LNCAP (cell line): ENCODE measurements around the gene NOS1AP.

ENCODE experiments used
- TF ChIP-seq, protein P1 (sequence below): fragments of 450-650 bp; IDR thresholded peaks from 2 replicates; pipeline ENCODE4 v1.5.1; 2017; ENCODE audit warnings: mild to moderate bottlenecking

The NOS1AP gene

DNA sequence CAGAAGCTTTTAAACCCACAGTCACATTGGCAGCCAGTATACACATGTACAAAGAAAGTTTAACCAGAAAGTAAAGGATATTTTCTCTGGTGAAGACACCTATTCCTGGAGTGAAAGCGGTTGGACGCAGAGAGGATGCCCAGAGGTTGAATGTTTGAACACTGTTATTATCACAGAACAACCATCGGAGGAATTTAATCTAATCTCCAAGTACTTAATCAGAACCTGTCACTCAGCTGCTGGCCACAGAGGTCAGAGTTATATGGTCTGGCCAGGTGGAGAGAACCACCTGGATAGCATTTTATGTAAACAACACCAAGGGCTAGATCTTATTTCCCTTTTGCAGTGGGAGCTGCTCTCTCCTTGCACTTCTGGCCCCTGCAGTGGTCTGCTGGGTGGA, 277.8 kb downstream of the NOS1AP start:
- TF ChIP-seq, protein P1, sequence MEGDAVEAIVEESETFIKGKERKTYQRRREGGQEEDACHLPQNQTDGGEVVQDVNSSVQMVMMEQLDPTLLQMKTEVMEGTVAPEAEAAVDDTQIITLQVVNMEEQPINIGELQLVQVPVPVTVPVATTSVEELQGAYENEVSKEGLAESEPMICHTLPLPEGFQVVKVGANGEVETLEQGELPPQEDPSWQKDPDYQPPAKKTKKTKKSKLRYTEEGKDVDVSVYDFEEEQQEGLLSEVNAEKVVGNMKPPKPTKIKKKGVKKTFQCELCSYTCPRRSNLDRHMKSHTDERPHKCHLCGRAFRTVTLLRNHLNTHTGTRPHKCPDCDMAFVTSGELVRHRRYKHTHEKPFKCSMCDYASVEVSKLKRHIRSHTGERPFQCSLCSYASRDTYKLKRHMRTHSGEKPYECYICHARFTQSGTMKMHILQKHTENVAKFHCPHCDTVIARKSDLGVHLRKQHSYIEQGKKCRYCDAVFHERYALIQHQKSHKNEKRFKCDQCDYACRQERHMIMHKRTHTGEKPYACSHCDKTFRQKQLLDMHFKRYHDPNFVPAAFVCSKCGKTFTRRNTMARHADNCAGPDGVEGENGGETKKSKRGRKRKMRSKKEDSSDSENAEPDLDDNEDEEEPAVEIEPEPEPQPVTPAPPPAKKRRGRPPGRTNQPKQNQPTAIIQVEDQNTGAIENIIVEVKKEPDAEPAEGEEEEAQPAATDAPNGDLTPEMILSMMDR = no peak

DNA sequence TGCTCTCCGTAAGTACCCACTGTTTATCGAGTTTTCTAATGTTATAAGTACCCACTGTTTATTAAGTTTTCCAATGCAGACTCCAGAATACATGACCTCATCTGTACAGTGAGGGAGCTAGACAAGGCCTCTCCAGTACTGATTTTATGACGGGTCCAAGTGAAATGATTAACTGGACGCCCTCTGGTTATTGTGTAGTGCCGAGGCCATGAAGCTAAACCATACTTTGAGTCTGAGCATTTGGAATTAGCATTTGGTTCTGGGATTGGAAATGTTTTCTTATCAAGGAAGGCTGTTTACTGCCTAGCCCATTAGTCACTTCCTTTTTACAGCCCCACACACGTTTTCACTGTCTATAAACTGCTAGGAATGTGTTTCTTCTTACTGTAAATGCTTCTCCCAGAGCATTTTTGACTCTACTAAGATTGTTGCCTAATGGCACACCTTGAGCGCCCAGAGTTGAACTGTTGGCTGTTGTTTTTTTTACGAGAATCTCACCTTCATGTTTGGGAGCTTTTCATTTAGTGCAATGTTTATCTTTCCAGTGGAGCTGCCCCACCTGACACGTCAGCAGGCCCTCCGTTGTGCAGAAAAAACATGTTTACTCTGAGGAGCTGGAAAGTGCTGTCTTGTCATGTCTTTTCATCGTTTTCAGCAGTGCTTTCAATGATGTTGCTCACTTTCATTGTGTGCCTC, 280.3 kb downstream of the NOS1AP start:
- TF ChIP-seq, protein P1 = no peak

GRCh38 chr1:162351246-162351842, 281.9 kb downstream of the NOS1AP start:
- TF ChIP-seq, protein P1 = no peak

DNA sequence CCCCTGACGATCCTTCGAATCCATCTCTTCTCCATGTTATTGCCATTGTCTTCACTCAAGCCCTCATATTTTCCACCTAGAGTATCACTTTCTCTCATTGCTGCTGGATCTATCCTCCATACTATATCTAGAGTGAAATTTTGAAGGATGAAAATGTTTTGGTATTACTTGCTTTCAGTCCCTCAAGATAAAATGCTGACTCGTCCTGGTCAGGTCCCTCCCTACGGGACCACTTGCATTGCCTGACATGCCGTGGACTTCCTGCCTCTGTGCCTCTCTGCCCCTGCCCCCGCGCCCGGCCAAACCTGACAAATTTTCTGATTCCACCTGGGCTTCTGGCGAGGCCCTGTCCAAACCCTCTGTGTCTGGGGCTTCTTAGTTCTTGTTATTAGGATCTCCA, 283.6 kb downstream of the NOS1AP start:
- TF ChIP-seq, protein P1 = no peak

DNA sequence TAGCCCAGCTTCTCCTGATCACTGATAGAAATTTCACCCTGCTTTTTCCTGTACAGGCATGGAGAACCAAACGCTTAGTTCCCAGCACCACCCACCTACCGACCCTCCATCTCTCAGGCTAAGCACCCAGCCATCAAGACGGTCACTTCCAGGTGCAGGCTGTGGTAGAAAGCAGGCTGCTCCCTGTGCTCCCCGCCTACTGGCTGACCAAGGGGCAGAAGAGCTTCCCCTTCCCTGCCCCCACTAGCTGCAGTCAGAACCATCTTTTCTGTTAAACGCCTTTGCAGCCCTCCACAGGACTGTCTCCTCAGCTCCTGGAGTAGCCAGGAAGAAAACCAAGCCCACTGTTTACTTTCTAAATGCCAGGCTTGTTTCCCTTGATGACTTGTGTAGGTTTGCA, 284.2 kb downstream of the NOS1AP start:
- TF ChIP-seq, protein P1 = no peak

DNA sequence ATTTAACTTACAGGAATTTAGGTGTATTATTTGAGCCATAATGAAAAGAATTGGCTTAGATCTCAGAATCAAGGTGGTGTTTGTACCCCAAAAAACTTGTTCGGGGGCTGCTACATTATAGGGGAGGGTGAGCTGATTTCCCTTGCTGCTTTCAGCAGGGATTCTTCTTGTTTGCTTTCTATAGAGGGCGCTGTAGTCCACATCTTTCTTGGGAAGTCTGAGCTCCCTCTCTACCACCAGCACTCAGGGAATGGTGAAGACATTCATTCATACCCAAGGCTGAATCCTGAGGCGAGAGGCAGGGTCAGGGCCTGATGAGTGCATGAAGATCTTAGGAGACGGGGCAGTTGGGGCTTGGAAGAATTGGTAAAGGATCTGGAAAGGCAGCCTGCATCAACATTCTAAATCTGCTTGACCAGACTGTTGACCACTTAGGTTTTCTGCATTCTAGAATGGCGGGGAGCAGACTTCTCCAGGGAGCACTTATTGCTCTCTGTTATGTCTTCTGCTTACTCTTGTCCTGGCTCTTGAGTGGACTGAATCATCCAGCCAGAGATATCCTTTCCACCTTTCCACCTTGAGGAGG, 288.3 kb downstream of the NOS1AP start:
- TF ChIP-seq, protein P1 = peak; percentile 65

DNA sequence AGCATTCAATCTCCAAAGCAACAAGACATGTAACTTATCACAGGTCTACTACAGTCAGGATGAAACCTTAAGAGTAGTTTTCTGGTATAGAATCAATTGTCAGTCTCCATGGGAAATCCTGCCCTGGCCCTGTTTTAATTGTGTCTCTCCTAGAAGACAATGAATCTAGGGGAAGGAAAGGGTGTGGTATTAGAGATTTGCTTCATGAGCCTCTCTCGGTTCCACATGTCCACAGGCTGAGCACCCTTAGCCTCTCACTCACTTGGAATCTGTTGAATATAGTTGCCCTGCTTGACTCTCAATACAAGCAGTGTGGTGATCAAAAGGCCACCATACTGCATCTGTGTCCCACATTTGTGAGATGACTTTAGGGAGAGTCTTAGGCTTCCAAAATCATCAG, 289.4 kb downstream of the NOS1AP start:
- TF ChIP-seq, protein P1 = no peak
